ENCODE measurements around the gene ROMO1. TPM values are rescaled to one million over a fixed set of nuclear protein-coding genes. Genes with fewer than 3 reads are reported as not detected.
"Not testable (repeated sequence)": the region's sequence is repeated elsewhere in the genome, so short reads cannot be mapped to it uniquely, and the experiment has no call there.

ROMO1 gene
- total RNA-seq, 1 experiment from 2014 or later = 435 TPM

DNA sequence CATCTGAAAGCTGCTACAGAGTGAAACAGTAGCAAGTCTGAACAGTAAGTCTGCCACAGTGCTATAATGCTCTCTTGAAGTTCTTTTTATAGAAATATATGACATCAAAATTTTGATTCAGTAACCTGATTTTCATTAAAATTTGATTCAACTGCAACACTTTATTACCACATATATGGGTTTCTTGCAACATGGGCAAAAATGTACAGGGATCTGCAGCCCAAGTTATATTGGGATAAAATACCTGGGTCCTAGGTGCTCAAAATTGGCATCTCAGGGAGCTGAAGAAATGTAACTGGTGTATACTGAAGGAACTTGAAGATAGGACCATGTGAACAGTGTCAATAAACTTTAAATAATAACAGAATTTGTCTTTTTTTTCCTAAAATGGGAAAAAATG lies 10.8 kb downstream of the ROMO1 start:
- DNase-seq (ENCODE audit: low read depth) = no peak

DNA sequence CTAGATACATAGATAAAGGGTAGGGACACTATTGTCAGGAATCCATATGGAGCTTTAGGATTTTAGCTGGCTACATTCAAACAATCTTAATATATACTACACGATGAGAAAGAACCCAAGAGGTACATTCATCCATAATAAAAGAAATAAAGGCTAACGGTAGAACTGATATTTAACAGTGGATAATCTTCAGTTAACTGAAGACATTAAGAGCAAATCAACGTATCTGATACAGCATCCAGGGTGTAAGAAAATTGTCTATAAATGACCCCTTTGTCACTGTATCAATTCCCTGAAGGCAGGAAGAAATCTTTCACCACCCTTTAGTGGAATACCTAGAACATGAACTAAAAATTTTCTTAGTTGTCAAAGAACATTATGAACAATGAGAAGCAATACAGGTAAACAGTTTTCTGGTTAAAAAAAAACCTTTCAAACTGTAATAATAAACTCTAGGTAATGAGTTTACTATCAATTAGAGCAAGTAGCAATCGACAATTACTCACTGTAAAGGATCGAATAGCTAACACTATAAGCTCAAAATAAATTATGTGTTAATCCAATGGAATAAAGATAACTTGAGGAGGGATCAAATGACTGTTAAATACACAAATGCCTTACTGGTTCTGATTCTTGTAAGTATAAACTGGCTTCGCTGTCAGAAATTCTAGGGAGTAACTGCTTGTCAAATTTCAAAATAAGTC lies 11.8 kb downstream of the ROMO1 start:
- no peak for DNase-seq (ENCODE audit: low read depth)

DNA sequence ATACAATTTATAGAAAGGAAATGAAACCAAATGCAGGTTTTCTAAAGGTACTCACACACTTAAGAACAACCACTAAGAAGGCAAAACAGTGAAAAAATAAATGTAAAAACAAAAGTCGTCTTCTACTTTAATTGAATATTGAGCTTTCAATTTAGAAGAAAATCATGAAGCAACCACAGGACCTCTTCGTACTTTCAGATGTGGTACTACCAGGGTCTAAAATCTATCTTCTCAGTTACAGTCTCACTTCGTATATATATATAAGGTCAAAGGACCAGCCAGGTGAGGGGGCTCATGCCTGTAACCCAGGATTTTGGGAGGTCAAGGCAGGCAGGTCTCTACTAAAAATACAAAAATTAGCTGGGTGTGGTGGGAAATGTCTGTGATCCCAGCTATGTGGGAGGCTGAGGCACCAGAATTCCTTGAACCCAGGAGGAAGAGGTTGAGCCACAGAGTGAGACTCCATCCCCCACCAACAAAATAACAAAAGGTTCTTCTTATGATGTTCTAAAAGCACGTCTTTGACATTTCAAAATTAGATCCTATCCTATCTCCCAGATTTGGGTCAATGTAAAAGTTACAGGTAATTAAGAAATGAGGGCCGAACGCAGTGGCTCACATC lies 12.5 kb downstream of the ROMO1 start:
- no peak for DNase-seq (ENCODE audit: low read depth)

DNA sequence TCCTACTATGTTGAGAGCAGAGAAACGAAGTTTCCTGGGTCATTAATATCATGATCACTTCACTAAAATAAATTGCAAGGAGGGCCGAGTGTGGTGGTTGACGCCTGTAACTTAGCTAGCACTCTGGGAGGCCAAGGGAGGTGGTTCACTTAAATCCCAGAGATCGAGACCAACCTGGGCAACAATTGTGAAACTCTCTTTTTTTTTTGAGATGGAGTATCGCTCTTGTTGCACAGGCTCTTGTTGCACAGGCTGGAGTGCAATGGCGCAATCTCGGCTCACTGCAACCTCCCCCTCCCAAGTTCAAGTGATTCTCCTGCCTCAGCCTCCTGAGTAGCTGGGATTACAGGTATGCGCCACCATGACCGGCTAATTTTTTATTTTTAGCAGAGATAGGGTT lies 13.9 kb downstream of the ROMO1 start:
- DNase-seq (ENCODE audit: low read depth) = not testable (repeated sequence)

DNA sequence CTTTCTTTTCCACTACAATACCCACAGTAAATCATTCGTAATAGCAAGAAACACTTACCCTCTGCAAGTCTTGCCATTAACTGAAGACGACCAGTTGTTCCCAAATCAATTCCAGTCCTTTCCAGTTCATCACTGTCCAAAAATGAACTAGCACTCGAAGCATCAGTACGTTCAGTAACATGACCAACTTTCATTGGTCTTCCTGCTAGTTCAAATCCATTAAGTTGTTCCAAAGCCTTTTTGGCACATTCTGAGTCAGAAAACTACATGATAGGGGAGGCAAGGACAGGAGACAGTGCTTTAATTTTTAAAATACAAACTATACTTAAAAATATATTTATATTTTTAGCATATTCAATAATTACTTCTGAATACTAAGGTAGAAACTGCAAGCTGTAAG lies 14.9 kb downstream of the ROMO1 start:
- no peak for DNase-seq (ENCODE audit: low read depth)

DNA sequence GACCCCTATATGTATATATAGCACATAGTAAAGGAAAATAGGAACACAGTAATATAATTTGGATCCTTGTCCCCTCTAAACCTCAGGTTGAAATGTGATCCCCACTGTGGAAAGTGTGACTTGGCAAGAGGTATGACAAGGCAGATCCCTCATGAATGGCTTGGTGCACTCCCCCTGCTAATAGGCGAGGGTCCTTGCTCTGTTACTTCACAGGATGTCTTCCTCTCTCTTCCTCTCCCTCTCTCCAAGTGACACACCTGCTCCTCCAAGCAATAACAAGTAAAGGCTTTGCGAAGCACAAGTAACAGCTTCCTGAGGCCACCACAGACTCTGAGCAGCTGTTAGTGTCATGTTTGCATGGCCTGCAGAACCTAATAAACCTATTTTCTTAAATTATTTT lies 16.4 kb downstream of the ROMO1 start:
- no peak for DNase-seq (ENCODE audit: low read depth)

DNA sequence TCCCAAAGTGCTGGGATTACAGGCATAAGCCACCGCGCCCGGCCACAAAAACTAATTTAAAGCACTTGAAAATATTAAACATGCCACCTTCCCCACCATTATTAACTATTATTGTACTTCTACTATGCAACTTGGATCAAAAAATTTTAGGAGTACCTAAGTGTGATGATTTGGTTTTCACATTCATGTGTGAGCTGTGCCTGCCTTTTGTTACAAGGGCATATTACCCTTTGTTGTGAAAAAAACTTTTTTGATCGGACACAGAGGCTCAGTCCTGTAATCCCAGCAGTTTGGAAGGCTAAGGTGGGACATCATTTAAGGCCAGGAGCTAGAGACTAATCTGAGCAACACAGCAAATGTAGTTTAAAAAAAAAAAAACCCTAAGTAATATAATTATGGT lies 17.1 kb downstream of the ROMO1 start:
- no peak for DNase-seq (ENCODE audit: low read depth)

DNA sequence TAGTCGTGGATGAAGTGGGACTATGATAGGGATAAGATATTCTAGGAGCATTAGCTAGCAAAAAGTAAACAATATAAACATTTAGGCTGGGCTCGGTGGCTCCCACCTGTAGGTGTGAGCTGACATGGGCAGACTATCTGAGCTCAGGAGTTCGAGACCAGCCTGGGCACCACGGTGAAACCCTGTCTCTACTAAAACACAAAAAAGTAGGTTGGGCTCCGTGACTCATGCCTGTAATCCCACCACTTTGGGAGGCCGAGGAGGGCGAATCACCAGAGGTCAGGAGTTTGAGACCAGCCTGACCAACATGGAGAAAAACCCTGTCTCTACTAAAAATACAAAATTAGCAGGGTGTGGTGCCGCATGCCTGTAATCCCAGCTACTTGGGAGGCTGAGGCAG lies 19.1 kb downstream of the ROMO1 start:
- not testable (repeated sequence) for DNase-seq (ENCODE audit: low read depth)

DNA sequence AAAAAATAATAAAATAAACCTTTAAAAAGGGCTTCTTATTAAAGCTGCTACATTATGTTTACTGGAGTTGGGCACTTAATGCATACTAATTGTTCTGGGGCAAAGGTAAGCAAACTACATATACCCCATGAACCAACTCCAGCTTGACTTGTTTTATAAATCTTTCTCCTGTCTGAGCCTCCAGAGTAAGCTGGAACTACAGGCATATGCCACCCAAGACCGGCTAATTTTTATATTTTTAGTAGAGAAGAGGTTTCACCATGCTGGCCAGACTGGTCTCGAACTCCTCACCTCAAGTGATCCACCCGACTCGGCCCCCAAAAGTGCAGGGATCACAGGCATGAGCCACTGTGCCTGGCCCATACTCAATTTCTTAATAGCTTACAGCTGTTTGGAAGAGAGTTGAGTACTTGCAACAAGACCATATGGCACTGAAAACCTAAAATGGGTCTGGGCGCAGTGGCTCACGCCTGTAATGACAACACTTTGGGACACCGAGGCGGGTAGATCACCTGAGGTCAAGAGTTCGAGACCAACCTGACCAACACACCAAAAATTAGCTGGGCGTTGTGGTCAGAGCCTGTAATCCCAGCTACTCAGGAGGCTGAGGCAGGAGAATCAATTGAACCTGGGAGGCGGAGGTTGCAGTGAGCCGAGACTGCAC lies 19.9 kb downstream of the ROMO1 start:
- no peak for DNase-seq (ENCODE audit: low read depth)

DNA sequence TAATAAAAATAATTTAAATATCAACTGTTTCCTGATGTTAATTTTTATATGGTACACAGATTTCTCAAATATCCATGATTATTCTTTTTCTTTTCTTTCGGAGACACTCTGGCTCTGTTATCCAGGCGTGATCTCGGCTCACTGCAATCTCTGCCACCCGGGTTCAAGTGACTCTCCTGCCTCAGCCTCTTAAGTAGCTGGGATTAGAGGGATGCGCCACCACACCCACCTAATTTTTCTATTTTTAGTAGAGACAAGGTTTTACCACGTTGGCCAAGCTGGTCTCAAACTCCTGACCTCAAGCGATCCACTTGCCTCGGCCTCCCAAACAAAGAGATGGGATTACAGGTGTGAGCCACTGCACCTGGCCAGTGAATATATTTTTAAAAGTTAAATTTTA lies 20.5 kb downstream of the ROMO1 start:
- no peak for DNase-seq (ENCODE audit: low read depth)

DNA sequence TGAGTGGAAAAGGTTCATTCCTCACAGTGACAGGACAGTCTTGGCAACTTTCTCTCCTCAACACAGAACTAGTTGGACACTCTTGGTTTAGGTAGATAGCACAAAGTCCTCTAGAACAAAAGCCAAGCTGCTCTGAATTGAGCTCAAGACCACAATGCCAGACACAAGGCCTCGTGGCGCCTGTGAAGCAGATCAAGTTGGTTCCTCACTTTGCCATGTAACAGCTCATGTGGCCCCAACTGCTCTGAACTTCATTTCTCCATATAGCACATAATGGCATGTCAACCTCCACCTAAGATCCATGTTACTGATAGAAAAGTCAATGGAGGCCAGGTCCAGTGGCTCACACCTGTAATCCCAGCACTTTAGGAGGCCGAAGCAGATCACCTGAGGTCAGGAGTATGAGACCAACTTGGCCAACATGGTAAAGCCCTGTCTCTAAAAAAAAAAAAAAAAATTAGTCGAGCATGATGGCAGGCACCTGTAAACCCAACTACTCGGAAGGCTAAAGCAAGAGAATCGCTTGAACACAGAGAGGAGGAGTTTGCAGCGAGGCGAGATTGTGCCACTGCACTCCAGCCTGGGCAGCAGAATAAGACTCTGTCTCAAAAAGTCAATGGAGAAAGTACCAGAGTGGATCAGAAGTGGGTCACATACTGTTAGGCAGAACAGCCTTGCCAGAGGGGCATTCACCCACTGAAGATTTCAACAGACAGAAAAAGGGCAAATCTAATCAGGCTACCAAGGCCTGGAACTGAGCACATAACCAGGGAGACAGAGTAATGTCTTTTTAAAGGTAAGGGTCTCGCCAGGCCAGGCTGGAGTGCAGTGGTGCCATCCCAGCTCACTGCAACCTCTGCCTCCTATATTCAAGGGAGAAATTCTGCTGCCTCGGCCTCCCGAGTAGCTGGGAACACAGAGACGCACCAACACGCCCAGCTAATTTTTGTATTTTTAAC lies 21.2 kb downstream of the ROMO1 start:
- no peak for DNase-seq (ENCODE audit: low read depth)

DNA sequence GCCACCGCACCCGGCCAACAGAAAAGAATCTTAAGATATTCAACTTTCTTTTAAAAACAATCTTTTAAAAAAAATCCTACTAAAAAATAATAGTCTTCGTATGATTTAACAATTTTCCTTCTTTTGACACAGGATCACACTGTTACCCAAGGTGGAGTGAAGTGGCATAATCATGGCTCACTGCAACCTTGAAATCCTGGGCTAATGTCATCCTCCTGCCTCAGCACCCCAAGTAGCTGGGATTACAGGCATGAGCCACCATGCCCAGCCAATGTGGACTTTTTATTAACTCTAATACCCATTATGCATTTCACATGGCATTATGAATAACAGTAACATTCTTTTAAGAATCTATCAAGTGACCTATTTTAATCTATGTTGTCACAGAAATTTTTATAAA lies 22.0 kb downstream of the ROMO1 start:
- DNase-seq (ENCODE audit: low read depth) = no peak

DNA sequence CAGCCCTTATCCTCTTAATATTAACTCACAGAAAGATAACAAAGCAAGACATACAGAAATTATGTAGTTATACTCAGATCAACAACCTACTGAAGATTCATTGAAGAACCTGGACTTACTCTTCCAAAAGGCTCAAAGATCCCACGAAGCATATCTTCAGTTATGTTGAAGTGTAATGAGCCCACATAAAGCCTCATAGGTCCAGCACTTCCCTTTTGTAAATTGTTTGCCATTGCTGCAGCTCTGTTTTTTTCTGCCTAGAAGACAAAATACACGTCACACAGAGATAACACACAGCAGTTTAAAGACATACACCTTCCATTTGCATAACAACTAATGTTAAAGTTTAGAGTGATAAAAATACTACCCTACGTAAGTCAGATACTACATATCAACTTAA lies 22.4 kb downstream of the ROMO1 start:
- DNase-seq (ENCODE audit: low read depth) = no peak

DNA sequence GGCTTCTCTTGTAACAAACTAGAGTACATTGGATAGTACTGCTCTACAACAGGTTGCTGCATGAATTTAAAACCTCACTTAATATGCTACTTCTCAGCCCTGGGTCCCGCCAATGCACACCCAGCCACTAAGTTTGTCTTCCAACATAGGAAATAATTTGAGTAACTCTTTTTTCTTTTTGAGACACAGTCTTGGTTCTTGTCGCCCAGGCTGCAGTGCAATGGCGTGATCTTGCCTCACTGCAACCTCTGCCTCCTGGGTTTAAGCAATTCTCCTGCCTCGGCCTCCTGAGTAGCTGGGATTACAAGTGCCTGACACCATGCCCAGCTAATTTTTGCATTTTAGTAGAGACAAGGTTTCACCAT lies 24.1 kb downstream of the ROMO1 start:
- not testable (repeated sequence) for DNase-seq (ENCODE audit: low read depth)

DNA sequence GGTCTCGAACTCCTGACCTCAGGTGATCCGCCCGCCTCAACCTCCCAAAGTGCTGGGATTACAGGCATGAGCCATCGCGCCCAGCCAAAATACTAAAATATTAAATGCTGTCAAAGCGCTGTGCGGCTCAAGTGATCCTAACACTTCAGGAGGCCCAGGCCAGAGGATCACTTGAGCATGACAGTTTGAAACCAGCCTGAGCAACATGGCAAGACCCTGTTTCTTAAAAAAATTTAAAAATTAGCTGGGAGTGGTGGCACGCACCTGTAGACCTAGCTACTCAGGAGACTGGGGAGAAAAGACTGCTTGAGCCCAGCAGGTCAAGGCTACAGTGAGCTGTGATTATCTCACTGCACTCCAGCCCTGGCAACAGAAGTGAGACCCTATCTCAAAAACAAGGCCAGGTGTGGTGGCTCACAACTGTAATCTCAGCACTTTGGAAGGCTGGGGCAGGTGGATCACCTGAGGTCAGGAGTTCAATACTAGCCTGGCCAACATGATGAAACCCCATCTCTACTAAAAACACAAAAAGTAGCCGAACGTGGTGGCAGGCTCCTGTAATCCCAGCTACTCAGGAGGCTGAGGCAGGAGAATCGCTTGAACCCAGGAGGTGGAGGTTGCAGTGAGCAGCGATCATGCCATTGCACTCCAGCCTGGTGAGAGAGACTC lies 24.6 kb downstream of the ROMO1 start:
- DNase-seq (ENCODE audit: low read depth) = not testable (repeated sequence)

DNA sequence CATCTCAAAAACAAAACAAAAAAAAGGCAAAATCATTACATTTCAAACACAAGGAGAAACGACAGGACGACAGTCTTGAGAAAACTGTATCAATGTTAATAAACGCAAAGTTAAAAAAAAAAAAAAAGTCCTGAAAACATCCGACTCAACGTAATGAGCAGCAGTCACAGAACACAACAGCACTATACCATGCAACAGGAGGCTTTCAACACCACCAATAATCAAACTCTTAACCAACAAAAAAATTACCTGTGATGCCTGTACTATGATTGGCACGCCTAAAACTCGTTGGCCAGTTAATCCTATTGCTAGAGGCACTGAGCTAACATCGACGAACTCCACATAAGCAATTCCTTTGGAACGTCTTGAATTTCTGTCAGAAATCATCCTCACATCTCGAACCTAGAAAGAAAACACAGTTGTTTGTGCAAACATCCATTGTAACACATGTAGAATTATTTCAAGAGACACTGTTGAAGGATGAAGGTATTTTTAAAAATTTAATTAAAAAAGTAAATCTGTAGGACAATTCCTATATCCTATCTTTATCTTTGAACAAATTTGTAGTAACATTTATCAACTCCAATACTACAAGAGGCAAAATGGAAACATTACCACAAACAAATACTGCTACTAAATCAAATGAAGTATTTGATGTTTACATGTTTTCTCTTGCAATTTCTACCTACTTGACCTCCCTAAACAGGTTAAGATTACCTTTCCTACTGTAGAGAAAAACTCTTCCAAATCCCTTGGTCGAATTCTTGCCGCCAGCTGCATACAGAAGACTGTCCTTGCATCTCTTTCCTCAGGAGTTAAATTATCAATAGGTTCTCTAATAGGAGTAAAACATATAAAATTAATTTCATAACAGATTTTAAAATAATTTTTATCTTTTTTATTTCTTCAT lies 25.4 kb downstream of the ROMO1 start:
- no peak for DNase-seq (ENCODE audit: low read depth)

DNA sequence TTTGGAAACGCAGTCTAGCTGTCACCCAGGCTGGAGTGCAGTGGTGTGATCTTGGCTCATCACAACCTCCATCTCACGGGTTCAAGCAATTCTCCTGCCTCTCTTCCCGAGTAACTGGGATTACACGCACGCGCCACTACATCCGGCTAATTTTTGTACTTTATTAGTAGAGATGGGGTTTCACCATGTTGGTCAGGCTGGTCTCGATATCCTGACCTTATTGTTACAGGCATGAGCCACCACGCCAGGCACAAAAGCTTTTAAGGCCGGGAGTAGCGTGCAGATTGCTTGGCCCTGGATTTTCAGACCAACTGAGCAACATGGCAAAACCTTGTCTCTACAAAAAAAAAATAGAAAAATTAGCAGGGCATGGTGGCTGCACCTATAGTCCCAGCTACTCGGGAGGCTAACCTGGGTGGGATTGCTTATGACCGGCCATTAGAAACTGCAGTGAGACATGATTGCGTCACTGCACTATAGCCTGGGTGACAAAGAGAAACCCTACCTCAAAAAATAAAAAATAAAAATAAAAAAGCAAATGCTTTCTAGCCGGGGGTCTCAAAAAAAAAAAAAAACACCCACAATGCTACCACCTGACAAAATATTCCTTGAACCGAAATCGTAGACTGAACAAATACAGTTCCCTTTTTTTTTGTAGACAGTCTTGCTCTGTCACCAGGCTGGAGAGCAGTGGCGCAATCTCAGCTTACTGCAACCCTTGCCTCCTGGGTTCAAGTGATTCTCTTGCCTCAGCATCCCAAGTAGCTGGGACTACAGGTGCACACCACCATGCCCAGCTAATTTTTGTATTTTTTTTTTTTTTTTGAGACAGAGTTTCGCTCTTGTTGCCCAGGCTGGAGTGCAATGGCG lies 27.9 kb downstream of the ROMO1 start:
- no peak for DNase-seq (ENCODE audit: low read depth)

DNA sequence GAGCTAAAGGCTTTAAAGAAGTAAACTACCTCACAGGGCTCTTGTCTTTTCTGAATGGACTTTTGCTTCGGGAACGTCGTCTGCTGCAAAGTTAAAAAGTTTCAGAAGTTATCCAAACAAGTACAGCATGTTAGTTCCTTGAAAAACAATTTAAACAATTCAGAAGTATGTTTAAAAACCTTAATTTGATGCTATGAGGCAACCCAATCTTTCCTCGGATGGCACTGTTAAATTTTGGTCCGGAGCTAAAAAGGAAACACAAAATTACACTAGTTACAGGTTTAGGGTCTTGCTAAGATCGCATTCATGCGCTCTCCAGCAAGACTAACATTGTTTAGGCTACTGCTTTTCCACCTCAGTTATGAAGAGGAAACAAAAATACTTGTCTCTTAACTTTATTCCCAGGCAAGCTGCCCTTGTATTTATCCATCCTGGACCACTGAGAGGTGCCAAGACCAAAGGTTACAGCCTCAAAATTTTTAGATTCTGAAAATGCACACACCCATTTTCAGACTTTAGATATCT lies 30.1 kb downstream of the ROMO1 start:
- DNase-seq (ENCODE audit: low read depth) = no peak
